ENCODE results near the gene ERCC1. TPM values are rescaled to one million over a fixed set of nuclear protein-coding genes. Genes with fewer than 3 reads are reported as not detected.
A peak's percentile ranks its signal among the peaks of the same experiment; 100 is the strongest.

Gene ERCC1
- total and polyA plus RNA-seq, 2 of the 13 experiments (the other 11 are each of a cell fraction or from before 2014, with no cell fraction given), result 40.0 to 66.4 TPM

DNA sequence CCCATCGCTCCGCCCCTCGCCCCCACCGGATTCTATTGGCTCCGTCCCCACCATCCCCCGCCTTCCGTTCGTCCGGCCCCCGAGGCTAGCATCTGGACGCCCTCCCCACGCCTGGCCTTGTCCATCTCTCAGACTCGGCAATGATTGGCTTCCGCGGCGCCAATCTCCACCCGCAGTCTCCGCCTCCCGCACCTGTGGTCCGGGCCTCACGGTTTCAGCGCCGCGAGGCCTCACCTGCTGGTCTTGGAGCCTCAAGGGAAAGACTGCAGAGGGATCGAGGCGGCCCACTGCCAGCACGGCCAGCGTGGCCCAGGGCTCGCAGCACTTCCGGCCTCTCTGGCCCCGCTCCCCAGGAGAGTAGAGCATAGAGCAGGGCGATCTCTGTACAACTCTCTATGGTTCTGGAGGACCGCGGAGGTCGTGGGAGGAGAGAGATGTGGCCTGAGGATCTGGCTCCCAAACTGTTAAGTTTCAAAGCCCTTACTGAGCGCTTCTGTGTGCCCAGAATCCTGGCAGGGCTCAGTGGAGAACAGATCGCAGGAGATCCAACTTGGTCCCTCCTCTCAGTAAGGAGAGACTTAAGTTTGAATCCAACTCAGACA lies at the start of gene ERCC1 (continued):
- 0 out of 2 replicates have a peak, but pooled peaks have one; percentile 56 for TF ChIP-seq ZSCAN29 (CRISPR knock-in tag; conservative IDR thresholded peaks at IDR 0.05)
- TF ChIP-seq SIX4 (CRISPR knock-in tag; IDR thresholded peaks at IDR 0.05), result peak; percentile 55; the same call in 1 of the 2 replicates
- TF ChIP-seq, protein P1, sequence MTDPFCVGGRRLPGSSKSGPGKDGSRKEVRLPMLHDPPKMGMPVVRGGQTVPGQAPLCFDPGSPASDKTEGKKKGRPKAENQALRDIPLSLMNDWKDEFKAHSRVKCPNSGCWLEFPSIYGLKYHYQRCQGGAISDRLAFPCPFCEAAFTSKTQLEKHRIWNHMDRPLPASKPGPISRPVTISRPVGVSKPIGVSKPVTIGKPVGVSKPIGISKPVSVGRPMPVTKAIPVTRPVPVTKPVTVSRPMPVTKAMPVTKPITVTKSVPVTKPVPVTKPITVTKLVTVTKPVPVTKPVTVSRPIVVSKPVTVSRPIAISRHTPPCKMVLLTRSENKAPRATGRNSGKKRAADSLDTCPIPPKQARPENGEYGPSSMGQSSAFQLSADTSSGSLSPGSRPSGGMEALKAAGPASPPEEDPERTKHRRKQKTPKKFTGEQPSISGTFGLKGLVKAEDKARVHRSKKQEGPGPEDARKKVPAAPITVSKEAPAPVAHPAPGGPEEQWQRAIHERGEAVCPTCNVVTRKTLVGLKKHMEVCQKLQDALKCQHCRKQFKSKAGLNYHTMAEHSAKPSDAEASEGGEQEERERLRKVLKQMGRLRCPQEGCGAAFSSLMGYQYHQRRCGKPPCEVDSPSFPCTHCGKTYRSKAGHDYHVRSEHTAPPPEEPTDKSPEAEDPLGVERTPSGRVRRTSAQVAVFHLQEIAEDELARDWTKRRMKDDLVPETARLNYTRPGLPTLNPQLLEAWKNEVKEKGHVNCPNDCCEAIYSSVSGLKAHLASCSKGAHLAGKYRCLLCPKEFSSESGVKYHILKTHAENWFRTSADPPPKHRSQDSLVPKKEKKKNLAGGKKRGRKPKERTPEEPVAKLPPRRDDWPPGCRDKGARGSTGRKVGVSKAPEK (CRISPR knock-in tag; IDR thresholded peaks at IDR 0.05; ENCODE audit: borderline replicate concordance), result 0 out of 2 replicates have a peak, but pooled peaks have one; percentile 75
- TF ChIP-seq MAFF (IDR thresholded peaks at IDR 0.05; ENCODE audit: low read depth, low read length), result no peak
- TF ChIP-seq FOXA3 (CRISPR knock-in tag; IDR thresholded peaks at IDR 0.05), result peak; percentile 48; the same call in 1 of the 2 replicates
- TF ChIP-seq, protein P2, sequence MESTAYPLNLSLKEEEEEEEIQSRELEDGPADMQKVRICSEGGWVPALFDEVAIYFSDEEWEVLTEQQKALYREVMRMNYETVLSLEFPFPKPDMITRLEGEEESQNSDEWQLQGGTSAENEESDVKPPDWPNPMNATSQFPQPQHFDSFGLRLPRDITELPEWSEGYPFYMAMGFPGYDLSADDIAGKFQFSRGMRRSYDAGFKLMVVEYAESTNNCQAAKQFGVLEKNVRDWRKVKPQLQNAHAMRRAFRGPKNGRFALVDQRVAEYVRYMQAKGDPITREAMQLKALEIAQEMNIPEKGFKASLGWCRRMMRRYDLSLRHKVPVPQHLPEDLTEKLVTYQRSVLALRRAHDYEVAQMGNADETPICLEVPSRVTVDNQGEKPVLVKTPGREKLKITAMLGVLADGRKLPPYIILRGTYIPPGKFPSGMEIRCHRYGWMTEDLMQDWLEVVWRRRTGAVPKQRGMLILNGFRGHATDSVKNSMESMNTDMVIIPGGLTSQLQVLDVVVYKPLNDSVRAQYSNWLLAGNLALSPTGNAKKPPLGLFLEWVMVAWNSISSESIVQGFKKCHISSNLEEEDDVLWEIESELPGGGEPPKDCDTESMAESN (CRISPR knock-in tag; conservative IDR thresholded peaks at IDR 0.05), result peak; percentile 4; the same call in 1 of the 2 replicates
- no peak; the same call in 1 of the 2 replicates for TF ChIP-seq SNAI1 (CRISPR knock-in tag; IDR thresholded peaks at IDR 0.05; ENCODE audit: borderline replicate concordance)
- TF ChIP-seq ZMAT3 (CRISPR knock-in tag; conservative IDR thresholded peaks at IDR 0.05), result peak; percentile 79
- peak; percentile 67 for TF ChIP-seq ELF3 (CRISPR knock-in tag; IDR thresholded peaks at IDR 0.05)
- peak; percentile 81 for TF ChIP-seq ZNF781 (CRISPR knock-in tag; IDR thresholded peaks at IDR 0.05; ENCODE audit: borderline replicate concordance, not compliant biosample characterization)
- no peak for TF ChIP-seq ZNF790 (CRISPR knock-in tag; IDR thresholded peaks at IDR 0.05; ENCODE audit: borderline replicate concordance)
- TF ChIP-seq, protein P3, sequence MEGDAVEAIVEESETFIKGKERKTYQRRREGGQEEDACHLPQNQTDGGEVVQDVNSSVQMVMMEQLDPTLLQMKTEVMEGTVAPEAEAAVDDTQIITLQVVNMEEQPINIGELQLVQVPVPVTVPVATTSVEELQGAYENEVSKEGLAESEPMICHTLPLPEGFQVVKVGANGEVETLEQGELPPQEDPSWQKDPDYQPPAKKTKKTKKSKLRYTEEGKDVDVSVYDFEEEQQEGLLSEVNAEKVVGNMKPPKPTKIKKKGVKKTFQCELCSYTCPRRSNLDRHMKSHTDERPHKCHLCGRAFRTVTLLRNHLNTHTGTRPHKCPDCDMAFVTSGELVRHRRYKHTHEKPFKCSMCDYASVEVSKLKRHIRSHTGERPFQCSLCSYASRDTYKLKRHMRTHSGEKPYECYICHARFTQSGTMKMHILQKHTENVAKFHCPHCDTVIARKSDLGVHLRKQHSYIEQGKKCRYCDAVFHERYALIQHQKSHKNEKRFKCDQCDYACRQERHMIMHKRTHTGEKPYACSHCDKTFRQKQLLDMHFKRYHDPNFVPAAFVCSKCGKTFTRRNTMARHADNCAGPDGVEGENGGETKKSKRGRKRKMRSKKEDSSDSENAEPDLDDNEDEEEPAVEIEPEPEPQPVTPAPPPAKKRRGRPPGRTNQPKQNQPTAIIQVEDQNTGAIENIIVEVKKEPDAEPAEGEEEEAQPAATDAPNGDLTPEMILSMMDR (CRISPR knock-in tag; IDR thresholded peaks at IDR 0.05), result peak; percentile 21; the same call in 1 of the 2 replicates
- no peak for TF ChIP-seq RAD51 (IDR thresholded peaks at IDR 0.05; ENCODE audit: borderline replicate concordance)
- TF ChIP-seq, protein P4, sequence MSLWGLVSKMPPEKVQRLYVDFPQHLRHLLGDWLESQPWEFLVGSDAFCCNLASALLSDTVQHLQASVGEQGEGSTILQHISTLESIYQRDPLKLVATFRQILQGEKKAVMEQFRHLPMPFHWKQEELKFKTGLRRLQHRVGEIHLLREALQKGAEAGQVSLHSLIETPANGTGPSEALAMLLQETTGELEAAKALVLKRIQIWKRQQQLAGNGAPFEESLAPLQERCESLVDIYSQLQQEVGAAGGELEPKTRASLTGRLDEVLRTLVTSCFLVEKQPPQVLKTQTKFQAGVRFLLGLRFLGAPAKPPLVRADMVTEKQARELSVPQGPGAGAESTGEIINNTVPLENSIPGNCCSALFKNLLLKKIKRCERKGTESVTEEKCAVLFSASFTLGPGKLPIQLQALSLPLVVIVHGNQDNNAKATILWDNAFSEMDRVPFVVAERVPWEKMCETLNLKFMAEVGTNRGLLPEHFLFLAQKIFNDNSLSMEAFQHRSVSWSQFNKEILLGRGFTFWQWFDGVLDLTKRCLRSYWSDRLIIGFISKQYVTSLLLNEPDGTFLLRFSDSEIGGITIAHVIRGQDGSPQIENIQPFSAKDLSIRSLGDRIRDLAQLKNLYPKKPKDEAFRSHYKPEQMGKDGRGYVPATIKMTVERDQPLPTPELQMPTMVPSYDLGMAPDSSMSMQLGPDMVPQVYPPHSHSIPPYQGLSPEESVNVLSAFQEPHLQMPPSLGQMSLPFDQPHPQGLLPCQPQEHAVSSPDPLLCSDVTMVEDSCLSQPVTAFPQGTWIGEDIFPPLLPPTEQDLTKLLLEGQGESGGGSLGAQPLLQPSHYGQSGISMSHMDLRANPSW (CRISPR knock-in tag; IDR thresholded peaks at IDR 0.05; ENCODE audit: borderline replicate concordance), result peak; percentile 32; the same call in 1 of the 2 replicates
- TF ChIP-seq, protein P5, sequence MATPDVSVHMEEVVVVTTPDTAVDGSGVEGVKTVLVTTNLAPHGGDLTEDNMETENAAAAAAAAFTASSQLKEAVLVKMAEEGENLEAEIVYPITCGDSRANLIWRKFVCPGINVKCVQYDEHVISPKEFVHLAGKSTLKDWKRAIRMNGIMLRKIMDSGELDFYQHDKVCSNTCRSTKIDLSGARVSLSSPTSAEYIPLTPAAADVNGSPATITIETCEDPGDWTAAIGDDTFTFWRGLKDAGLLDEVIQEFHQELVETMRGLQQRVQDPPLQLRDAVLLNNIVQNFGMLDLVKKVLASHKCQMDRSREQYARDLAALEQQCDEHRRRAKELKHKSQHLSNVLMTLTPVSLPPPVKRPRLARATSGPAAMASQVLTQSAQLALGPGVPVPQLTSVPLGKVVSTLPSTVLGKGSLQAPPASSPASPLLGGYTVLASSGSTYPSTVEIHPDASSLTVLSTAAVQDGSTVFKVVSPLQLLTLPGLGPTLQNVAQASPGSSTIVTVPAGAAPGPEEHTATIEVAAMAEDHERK (CRISPR knock-in tag; IDR thresholded peaks at IDR 0.05; ENCODE audit: low read depth), result no peak
- TF ChIP-seq CREM (IDR thresholded peaks at IDR 0.05), result peak; percentile 51; the same call in 1 of the 2 replicates
- 0 out of 2 replicates have a peak, but pooled peaks have one; percentile 34 for TF ChIP-seq CREM (CRISPR knock-in tag; IDR thresholded peaks at IDR 0.05)
- TF ChIP-seq TARDBP (CRISPR knock-in tag; IDR thresholded peaks at IDR 0.05), result peak; percentile 85
